Measurements from ENCODE around the gene SDR42E1.

GRCh38 chr16:82042846-82043245 is 31.6 kb upstream of the SDR42E1 start:
- TF ChIP-seq CTCF (IDR thresholded peaks at IDR 0.05) (no peak), POLR2A (IDR thresholded peaks at IDR 0.05) (no peak)

All from uterus (tissue), 2 donors.